B cell (primary cell): Measurements from ENCODE around the gene GPT2. TPM values are rescaled to one million over a fixed set of nuclear protein-coding genes. Genes with fewer than 3 reads are reported as not detected.

Experiments used
- ATAC-seq: fragments of 200-7000 bp; cut with Tn5 transposase; one replicate; pipeline ENCODE4 v1.10.0; 2021; ENCODE audit warnings: low read depth, mild to moderate bottlenecking, moderate number of reproducible peaks, moderate library complexity
- CTCF ChIA-PET: fragments of 350-600 bp; sonication (Branson Sonifier 250); formaldehyde crosslinking; loops from one replicate; lab custom pipeline; 2021; ENCODE audit warnings: antibody characterized with exemption, inconsistent platforms; lab: Charles Lee
- POLR2A ChIA-PET: fragments of 350-600 bp; sonication (Branson Sonifier 250); formaldehyde crosslinking; loops from one replicate; lab custom pipeline; 2021; ENCODE audit warnings: antibody characterized with exemption; lab: Charles Lee
- DNase-seq: peaks from one replicate; pipeline ENCODE4 v3.0.0; 2013
- H2AFZ ChIP-seq: 2 replicates; pipeline ENCODE4 v1.6.1; 2012; ENCODE audit warnings: mild to moderate bottlenecking, low read depth, low read length; ENCODE audit not compliant: insufficient read depth, poor library complexity, severe bottlenecking
- H3K27ac ChIP-seq, 2 donors: 1 replicate in 1 of 2; 2 replicates in 1 of 2; pipeline ENCODE4 v1.5.1; 2012 to 2013; ENCODE audit warnings: low read length in 2 of 2, mild to moderate bottlenecking in 2 of 2, moderate library complexity in 1 of 2
- H3K27me3 ChIP-seq, 4 experiments: fragments of 200-600 bp in 1 of 4; sonication (generic) in 1 of 4; replicated peaks in 1 of 4; 1 replicate in 2 of 4; 2 replicates in 2 of 4; pipeline versions ENCODE4 v1.6.1 to v1.7.0; 2013 to 2016; ENCODE audit warnings: low read length in 3 of 4, mild to moderate bottlenecking in 2 of 4, mixed read lengths in 1 of 4, moderate library complexity in 1 of 4; ENCODE audit not compliant: insufficient read depth in 4 of 4, control insufficient read depth in 3 of 4; ENCODE audit errors: control extremely low read depth in 1 of 4
- H3K36me3 ChIP-seq, 2 experiments: replicated peaks in 1 of 2; 1 replicate in 1 of 2; 2 replicates in 1 of 2; pipeline versions ENCODE4 v1.6.1 to v1.7.1; 2013; ENCODE audit warnings: low read length in 1 of 2; ENCODE audit not compliant: insufficient read depth in 2 of 2, control insufficient read depth in 1 of 2; ENCODE audit errors: control extremely low read depth in 1 of 2, extremely low read depth in 1 of 2
- H3K4me1 ChIP-seq, 2 donors: fragments of 200-600 bp in 1 of 2; sonication (generic) in 1 of 2; 1 replicate in 1 of 2; 2 replicates in 1 of 2; pipeline versions ENCODE4 v1.5.1 to v1.6.1; 2013 to 2017; ENCODE audit warnings: low read length in 2 of 2; ENCODE audit not compliant: control insufficient read depth in 2 of 2, insufficient read depth in 2 of 2
- H3K4me2 ChIP-seq: replicated peaks from 2 replicates; pipeline ENCODE3; 2012; ENCODE audit warnings: mild to moderate bottlenecking, low read depth, low read length; ENCODE audit not compliant: poor library complexity, severe bottlenecking
- H3K4me3 ChIP-seq, 5 experiments: fragments of 200-600 bp in 1 of 5; sonication (generic) in 1 of 5; 1 replicate in 3 of 5; 2 replicates in 2 of 5; pipeline versions ENCODE4 v1.5.1 to v1.7.0; 2011 to 2016; ENCODE audit warnings: low read length in 4 of 5, mild to moderate bottlenecking in 4 of 5, low read depth in 2 of 5, control low read depth in 1 of 5, moderate library complexity in 1 of 5; ENCODE audit not compliant: insufficient read depth in 1 of 5; ENCODE audit errors: control extremely low read depth in 1 of 5, extremely low read depth in 1 of 5
- H3K79me2 ChIP-seq: fragments of 200-600 bp; sonication (generic); one replicate; pipeline ENCODE4 v1.6.0; 2016; ENCODE audit warnings: low read length; ENCODE audit not compliant: control insufficient read depth, insufficient read depth
- H3K9ac ChIP-seq: fragments of 200-600 bp; sonication (generic); 2 replicates; pipeline ENCODE4 v1.6.1; 2017; ENCODE audit warnings: mild to moderate bottlenecking, low read length, moderate library complexity
- H3K9me3 ChIP-seq, 3 donors: one replicate each; pipeline versions ENCODE4 v1.6.1 to v1.7.1; 2013; ENCODE audit warnings: low read length in 2 of 3; ENCODE audit not compliant: control insufficient read depth in 2 of 3, insufficient read depth in 1 of 3; ENCODE audit errors: control extremely low read depth in 1 of 3
- H4K20me1 ChIP-seq: 2 replicates; pipeline ENCODE4 v1.6.0; 2012; ENCODE audit warnings: mild to moderate bottlenecking, low read length; ENCODE audit not compliant: insufficient read depth, control insufficient read depth, poor library complexity, severe bottlenecking
- H3K27ac Mint-ChIP-seq: one replicate; pipeline ENCODE4 v1.8.0; 2021; ENCODE audit warnings: mixed read lengths
- H3K27me3 Mint-ChIP-seq: one replicate; pipeline ENCODE4 v1.8.0; 2021; ENCODE audit warnings: mixed read lengths
- H3K4me1 Mint-ChIP-seq: one replicate; pipeline ENCODE4 v1.8.0; 2021; ENCODE audit warnings: mixed read lengths
- H3K4me3 Mint-ChIP-seq: one replicate; pipeline ENCODE4 v1.8.0; 2021; ENCODE audit warnings: mixed read lengths
- H3K9me3 Mint-ChIP-seq: one replicate; pipeline ENCODE4 v1.8.0; 2022; ENCODE audit warnings: mixed read lengths; ENCODE audit not compliant: insufficient read depth
- EZH2 ChIP-seq: IDR thresholded peaks from 2 replicates; pipeline ENCODE4 v1.6.1; 2012; ENCODE audit warnings: borderline replicate concordance, low read depth, mild to moderate bottlenecking, moderate library complexity, low read length; ENCODE audit not compliant: insufficient read depth, poor library complexity, severe bottlenecking
- WGBS: methylation state at CpG from one replicate; pipeline ENCODE4 v1.1.5; 2013; ENCODE audit warnings: missing lambda C conversion rate; ENCODE audit not compliant: insufficient coverage; 5-methylcytosine and 5-hydroxymethylcytosine counted together
- intact Hi-C: fragments of 100-400 bp; cut with micrococcal nuclease; formaldehyde crosslinking; loops from one replicate; pipeline ENCODE4 v1.10.0; 2022
- polyA plus RNA-seq: library from polyadenylated mRNA; depleted of rRNA; stranded (reverse); fragments of >200 nt; gene quantifications from 2 replicates; pipeline ENCODE4 v1.2.3, GENCODE V29; 2012
- total RNA-seq, 2 donors: library from RNA; stranded (reverse); fragments of 120-200 nt in 1 of 2; gene quantifications; 1 replicate in 1 of 2; 2 replicates in 1 of 2; pipeline versions ENCODE4 v1.2.3 to v1.2.4, GENCODE V29; 2013 to 2022
- TF ChIP-seq, protein P1 (sequence below): fragments of 200-600 bp; IDR thresholded peaks from one replicate; pipeline ENCODE4 v1.8.0; 2022; ENCODE audit warnings: antibody characterized with exemption, mild to moderate bottlenecking

The GPT2 gene
- total and polyA plus RNA-seq, 2 donors (not counting 1 experiment from before 2014, with no cell fraction given), result 6.8 to 9.9 TPM

DNA sequence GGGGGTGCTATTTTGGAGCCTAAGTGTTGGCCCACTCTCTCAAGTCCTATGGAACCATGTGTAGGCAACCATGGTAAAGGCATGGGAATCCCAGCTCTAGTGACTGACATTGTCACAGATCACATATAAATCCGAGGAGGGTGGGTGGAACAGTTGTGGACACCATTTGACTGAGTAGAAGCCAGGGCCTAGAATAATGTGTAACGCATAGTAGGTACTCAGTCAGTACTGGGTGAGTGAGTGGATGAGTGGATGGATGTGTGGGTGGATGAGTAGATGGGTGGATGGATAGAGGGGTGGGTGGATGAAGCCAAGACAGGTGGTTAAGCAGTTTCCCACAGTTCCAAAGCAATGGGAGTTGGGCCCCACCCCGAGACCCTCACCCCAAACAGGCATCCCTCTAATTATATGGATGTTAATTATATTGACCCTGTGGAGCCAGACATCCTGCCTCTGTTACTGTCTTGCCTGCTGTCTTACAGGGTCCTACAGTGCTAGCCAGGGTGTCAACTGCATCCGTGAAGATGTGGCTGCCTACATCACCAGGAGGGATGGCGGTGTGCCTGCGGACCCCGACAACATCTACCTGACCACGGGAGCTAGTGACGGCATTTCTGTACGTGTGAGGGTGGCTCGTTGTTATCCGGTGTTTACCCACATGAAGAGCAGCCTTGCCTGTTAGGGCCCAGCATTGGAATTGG lies 22.3 kb downstream of the GPT2 start:
- no peak for ATAC-seq
- intact Hi-C loops, result no loop called here
- CTCF ChIA-PET, result interaction anchor here (0.8 to 7.3 kb wide), 9 partner anchors 12 to 233 kb away, joined by 3 to 102 read pairs (median 23); partner anchors contain the start of gene GPT2

DNA sequence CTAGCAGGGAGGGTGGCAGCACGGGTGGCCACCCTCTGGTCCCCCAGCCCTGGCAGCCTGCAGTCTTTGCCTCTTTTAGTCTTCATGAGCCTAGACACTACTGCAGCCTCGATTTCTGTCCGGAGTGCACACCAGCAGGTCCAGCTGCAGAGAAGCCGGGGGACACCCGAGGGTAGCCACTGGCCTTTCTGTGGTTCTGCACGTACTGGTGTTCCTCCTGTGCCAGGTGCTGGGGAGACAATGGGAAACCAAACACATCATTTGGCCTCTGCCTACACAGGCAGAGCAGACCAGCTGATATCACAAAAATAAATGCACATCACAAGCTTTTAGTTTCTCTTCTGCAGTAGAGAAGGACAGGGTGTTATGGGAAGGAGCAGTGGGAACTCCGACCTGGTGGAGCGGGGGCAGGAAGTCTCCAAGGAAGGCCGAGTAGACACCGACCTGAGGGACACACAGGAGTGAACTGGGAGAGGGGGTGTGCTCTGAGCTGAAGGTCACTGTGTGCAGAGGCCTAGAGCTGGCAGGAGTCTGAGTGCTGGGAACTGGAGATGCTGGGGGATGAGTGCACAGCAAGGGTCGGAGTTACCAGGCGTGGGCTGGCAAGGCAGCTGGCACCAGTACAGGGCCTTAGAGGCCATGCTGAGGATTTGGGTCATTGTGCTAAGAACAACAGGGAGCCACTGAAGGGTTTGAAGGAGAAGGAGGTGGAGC lies 23.1 kb downstream of the GPT2 start:
- no peaks in the 10 kb centered on the region for H4K20me1 ChIP-seq
- WGBS, result 94% methylated on average over 12 of the region's 12 CpGs
- H3K27me3 Mint-ChIP-seq, result no peaks in the 10 kb centered on the region
- no peak overlapping the region for H2AFZ ChIP-seq
- peak overlapping the region; percentile 63 for H3K27ac Mint-ChIP-seq
- H3K9me3 ChIP-seq, result peaks cover 0 to 2% (median 0%) of the 10 kb centered on the region in 3 donors
- no peaks in the 10 kb centered on the region for H3K79me2 ChIP-seq
- H3K9me3 Mint-ChIP-seq, result no peaks in the 10 kb centered on the region
- H3K4me2 ChIP-seq, result no peak overlapping the region
- H3K4me1 Mint-ChIP-seq, result peaks cover 37% of the 10 kb centered on the region
- intact Hi-C loops, result no loop called here
- no peak overlapping the region for H3K27ac ChIP-seq
- ChIA-PET POLR2A (no interaction called here), CTCF (interaction anchor here (0.7 to 7.3 kb wide), 9 partner anchors 12 to 288 kb away, joined by 3 to 102 read pairs (median 13); partner anchors contain the start of gene GPT2)
- H3K9ac ChIP-seq, result no peak overlapping the region
- H3K4me3 ChIP-seq, result no peak overlapping the region
- peaks cover 28 to 48% of the 10 kb centered on the region in 2 donors for H3K4me1 ChIP-seq
- TF ChIP-seq, protein P1, sequence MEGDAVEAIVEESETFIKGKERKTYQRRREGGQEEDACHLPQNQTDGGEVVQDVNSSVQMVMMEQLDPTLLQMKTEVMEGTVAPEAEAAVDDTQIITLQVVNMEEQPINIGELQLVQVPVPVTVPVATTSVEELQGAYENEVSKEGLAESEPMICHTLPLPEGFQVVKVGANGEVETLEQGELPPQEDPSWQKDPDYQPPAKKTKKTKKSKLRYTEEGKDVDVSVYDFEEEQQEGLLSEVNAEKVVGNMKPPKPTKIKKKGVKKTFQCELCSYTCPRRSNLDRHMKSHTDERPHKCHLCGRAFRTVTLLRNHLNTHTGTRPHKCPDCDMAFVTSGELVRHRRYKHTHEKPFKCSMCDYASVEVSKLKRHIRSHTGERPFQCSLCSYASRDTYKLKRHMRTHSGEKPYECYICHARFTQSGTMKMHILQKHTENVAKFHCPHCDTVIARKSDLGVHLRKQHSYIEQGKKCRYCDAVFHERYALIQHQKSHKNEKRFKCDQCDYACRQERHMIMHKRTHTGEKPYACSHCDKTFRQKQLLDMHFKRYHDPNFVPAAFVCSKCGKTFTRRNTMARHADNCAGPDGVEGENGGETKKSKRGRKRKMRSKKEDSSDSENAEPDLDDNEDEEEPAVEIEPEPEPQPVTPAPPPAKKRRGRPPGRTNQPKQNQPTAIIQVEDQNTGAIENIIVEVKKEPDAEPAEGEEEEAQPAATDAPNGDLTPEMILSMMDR, result no peak
- no peak for TF ChIP-seq EZH2
- H3K4me3 Mint-ChIP-seq, result peak overlapping the region; percentile 10
- ATAC-seq, result no peak
- H3K36me3 ChIP-seq, result no peaks in the 10 kb centered on the region
- DNase-seq, result no peak
- H3K27me3 ChIP-seq, result no peaks in the 10 kb centered on the region

More for the DNA sequence above, 22.3 kb downstream of the GPT2 start:
- Histone ChIP-seq H3K9ac (no peak overlapping the region), H3K9me3 (no peaks in the 10 kb centered on the region), H3K4me3 (no peak overlapping the region), H3K79me2 (no peaks in the 10 kb centered on the region), H3K4me2 (no peak overlapping the region), H2AFZ (no peak overlapping the region), H3K27ac (no peak overlapping the region), H3K36me3 (no peaks in the 10 kb centered on the region), H3K27me3 (no peaks in the 10 kb centered on the region), H3K4me1 (peaks cover 21 to 40% of the 10 kb centered on the region in 2 donors), H4K20me1 (no peaks in the 10 kb centered on the region)
- WGBS, result 99% methylated on average over 11 of the region's 12 CpGs
- H3K9me3 Mint-ChIP-seq, result no peaks in the 10 kb centered on the region
- no peak overlapping the region for H3K4me3 Mint-ChIP-seq
- no peak overlapping the region for H3K27ac Mint-ChIP-seq
- DNase-seq, result no peak
- POLR2A ChIA-PET, result no interaction called here
- no peak for TF ChIP-seq EZH2
- peaks cover 33% of the 10 kb centered on the region for H3K4me1 Mint-ChIP-seq
- H3K27me3 Mint-ChIP-seq, result no peaks in the 10 kb centered on the region
